Measurements from ENCODE around the gene UBAP2L. TPM values are rescaled to one million over a fixed set of nuclear protein-coding genes. Genes with fewer than 3 reads are reported as not detected.

UBAP2L gene, protein sequence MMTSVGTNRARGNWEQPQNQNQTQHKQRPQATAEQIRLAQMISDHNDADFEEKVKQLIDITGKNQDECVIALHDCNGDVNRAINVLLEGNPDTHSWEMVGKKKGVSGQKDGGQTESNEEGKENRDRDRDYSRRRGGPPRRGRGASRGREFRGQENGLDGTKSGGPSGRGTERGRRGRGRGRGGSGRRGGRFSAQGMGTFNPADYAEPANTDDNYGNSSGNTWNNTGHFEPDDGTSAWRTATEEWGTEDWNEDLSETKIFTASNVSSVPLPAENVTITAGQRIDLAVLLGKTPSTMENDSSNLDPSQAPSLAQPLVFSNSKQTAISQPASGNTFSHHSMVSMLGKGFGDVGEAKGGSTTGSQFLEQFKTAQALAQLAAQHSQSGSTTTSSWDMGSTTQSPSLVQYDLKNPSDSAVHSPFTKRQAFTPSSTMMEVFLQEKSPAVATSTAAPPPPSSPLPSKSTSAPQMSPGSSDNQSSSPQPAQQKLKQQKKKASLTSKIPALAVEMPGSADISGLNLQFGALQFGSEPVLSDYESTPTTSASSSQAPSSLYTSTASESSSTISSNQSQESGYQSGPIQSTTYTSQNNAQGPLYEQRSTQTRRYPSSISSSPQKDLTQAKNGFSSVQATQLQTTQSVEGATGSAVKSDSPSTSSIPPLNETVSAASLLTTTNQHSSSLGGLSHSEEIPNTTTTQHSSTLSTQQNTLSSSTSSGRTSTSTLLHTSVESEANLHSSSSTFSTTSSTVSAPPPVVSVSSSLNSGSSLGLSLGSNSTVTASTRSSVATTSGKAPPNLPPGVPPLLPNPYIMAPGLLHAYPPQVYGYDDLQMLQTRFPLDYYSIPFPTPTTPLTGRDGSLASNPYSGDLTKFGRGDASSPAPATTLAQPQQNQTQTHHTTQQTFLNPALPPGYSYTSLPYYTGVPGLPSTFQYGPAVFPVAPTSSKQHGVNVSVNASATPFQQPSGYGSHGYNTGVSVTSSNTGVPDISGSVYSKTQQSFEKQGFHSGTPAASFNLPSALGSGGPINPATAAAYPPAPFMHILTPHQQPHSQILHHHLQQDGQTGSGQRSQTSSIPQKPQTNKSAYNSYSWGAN
- total RNA-seq, result 101 TPM
- long read RNA-seq, transcript UBAP2L-207 (27 exons, 3,988 nt), result major isoform, 5 of 120 reads
- long read RNA-seq, partial matches to known transcripts, result 21 of 120 reads
- long read RNA-seq, other reads (novel, unspliced or antisense), result 90 of 120 reads

DNA sequence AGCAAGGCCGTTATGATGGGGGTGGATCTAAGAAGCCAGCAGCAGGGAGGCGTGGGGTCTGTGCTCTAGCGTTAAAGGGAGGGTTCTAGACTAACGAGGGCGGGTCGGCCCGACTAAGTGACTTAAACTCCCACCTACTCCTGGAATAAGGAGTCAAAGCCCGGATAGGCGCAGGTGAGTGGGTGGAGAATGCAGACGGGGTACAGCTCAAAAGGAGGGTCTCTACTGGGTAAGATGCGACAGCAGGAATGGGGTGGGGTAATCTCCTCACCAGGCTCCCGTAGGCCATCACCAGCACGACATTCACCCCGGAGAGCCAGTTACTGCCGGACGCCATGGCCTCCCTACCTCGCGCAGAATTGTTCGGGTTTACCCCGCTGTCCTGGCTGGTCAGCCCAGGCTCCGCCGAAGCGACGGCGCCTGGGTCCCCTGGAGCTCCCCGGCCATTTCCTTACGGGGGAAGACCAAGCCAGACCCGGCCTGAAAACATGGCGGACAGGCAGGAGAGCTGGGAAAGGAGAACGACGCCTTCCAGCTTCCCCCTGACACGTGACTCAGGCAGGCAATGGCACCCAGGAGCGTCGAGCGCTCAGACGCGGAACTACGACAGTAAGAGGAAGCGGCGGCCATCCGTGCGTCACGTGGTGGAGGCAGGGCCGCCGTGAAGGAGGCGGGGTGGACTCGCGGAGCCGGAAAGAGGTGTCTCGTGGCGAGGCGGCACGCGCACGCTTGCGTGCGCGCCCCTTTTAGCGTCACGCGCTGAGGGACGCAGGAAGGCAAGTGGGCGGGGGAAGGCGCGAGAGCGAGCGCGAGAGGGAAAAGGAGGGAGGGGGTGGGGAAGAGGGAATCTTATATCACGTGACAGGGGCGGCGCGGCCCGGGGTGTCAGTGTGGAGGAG, at the start of gene UBAP2L:
Gene UBAP2L, plus strand, starts transcription at position 885 of the 899 bp plus-strand sequence. CDS start 4,169 bp downstream, outside the sequence.
- no peaks in the 10 kb centered on the region for H3K9me3 ChIP-seq (replicated peaks)
- peak within 1 kb of the TSS; percentile 87 for H3K4me3 ChIP-seq
- DNase-seq, result peak; percentile 99
- peaks cover 79% of the 10 kb centered on the region for H3K4me1 ChIP-seq
- intact Hi-C loops (cut with micrococcal nuclease), result no loop called here
- peak within 1 kb of the TSS; percentile 98 for H3K27ac ChIP-seq (replicated peaks)
- TF ChIP-seq, protein P1, sequence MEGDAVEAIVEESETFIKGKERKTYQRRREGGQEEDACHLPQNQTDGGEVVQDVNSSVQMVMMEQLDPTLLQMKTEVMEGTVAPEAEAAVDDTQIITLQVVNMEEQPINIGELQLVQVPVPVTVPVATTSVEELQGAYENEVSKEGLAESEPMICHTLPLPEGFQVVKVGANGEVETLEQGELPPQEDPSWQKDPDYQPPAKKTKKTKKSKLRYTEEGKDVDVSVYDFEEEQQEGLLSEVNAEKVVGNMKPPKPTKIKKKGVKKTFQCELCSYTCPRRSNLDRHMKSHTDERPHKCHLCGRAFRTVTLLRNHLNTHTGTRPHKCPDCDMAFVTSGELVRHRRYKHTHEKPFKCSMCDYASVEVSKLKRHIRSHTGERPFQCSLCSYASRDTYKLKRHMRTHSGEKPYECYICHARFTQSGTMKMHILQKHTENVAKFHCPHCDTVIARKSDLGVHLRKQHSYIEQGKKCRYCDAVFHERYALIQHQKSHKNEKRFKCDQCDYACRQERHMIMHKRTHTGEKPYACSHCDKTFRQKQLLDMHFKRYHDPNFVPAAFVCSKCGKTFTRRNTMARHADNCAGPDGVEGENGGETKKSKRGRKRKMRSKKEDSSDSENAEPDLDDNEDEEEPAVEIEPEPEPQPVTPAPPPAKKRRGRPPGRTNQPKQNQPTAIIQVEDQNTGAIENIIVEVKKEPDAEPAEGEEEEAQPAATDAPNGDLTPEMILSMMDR (IDR thresholded peaks at IDR 0.05; ENCODE audit: borderline replicate concordance), result no peak
- no peaks in the 10 kb centered on the region for H3K27me3 ChIP-seq (ENCODE audit: low read depth)
- H3K36me3 ChIP-seq, result peaks cover 29% of the 10 kb centered on the region

DNA sequence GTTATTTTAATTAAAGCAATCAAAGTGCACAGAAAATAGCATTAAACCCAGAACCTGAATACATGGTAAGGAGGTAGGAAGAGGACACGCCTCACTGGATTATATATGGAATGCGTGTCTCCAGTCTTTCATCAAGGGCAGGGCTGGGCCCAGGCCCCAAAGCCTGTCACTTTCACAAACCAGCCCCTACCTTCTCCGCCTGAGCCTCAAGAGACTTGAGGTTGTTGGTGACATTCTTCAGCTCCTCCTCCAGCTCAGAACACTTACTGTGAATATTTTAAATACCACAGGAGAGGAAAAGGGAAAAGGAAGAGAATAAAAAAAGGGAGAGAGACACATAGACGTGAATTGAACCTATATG, 49.6 kb upstream of the UBAP2L start:
- TF ChIP-seq, protein P1 (IDR thresholded peaks at IDR 0.05; ENCODE audit: borderline replicate concordance), result no peak
- DNase-seq, result no peak
- Histone ChIP-seq H3K4me3 (no peak overlapping the region), H3K27ac (replicated peaks) (no peak overlapping the region), H3K36me3 (peaks cover 97% of the 10 kb centered on the region), H3K27me3 (ENCODE audit: low read depth) (no peaks in the 10 kb centered on the region), H3K4me1 (peaks cover 10% of the 10 kb centered on the region), H3K9me3 (replicated peaks) (no peaks in the 10 kb centered on the region)
- intact Hi-C loops (cut with micrococcal nuclease), result no loop called here

DNA sequence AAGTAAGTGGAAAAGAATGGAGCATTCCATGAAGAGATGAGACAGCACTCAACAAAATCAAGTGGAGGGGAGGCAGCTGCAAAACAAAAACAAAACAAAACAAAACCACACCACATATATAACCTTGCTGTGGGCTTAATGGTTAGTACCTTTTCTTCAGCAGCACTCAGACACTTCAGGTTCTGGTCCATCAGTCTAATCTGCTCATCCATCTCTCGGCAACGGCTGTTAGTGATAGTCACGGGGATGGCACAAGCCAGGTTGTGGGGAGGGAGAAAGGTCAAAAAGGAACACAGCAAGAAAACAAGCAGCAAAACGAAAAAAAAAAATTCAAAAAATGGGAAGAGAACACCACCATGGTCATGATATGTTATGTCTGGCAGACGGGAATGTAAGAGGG, 48.9 kb upstream of the UBAP2L start:
- no peak overlapping the region for H3K4me3 ChIP-seq

DNA sequence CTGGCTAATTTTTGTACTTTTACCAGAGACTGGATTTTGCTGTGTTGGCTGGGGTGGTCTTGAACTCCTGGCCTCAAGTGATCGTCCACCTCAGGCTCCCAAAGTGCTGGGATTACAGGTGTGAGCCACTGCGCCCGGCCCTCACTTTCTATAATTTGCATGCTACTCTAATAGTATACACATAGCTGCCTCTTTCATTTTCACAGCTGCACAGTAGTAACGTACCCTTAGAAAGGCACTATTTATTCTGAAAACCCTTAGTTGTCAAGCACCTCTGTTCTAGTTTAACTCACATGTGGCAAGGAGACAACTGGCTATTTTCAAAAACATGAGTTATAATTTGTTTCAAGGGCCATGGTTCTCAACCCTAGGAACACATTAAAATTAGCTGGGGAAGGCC, 46.1 kb upstream of the UBAP2L start:
- Histone ChIP-seq H3K36me3 (peaks cover 62% of the 10 kb centered on the region), H3K4me1 (peaks cover 45% of the 10 kb centered on the region), H3K27me3 (ENCODE audit: low read depth) (no peaks in the 10 kb centered on the region), H3K4me3 (no peak overlapping the region), H3K27ac (replicated peaks) (no peak overlapping the region), H3K9me3 (replicated peaks) (no peaks in the 10 kb centered on the region)
- intact Hi-C loops (cut with micrococcal nuclease), result no loop called here
- TF ChIP-seq, protein P1 (IDR thresholded peaks at IDR 0.05; ENCODE audit: borderline replicate concordance), result no peak
- DNase-seq, result no peak

More for the DNA sequence above, 48.9 kb upstream of the UBAP2L start:
- Histone ChIP-seq H3K9me3 (replicated peaks) (no peaks in the 10 kb centered on the region), H3K27ac (replicated peaks) (no peak overlapping the region), H3K36me3 (peaks cover 90% of the 10 kb centered on the region), H3K27me3 (ENCODE audit: low read depth) (no peaks in the 10 kb centered on the region), H3K4me1 (peaks cover 17% of the 10 kb centered on the region)
- DNase-seq, result no peak
- TF ChIP-seq, protein P1 (IDR thresholded peaks at IDR 0.05; ENCODE audit: borderline replicate concordance), result no peak
- intact Hi-C loops (cut with micrococcal nuclease), result no loop called here

All from left ventricle myocardium inferior (tissue), 1 donor.